ENCODE data around the gene HOXD10. TPM values are rescaled to one million over a fixed set of nuclear protein-coding genes. Genes with fewer than 3 reads are reported as not detected.
A peak's percentile ranks its signal among the peaks of the same experiment; 100 is the strongest.

Gene HOXD10
- total RNA-seq, 1 donor from 2014 or later = not detected

- peak overlapping the region; percentile 40 for H3K4me3 ChIP-seq
- no peaks in the 10 kb centered on the region for H3K79me2 ChIP-seq (ENCODE audit: low read depth)
- peak; percentile 94 for DNase-seq (ENCODE audit: low spot score)
- Mint-ChIP-seq H3K27me3 (ENCODE audit: insufficient read depth, low read depth) (peaks cover 82% of the 10 kb centered on the region), H3K36me3 (no peaks in the 10 kb centered on the region), H3K4me1 (peaks cover 17% of the 10 kb centered on the region), H3K9me3 (no peaks in the 10 kb centered on the region), H3K27ac (no peak overlapping the region), H3K4me3 (peak overlapping the region; percentile 62)
- peaks cover 7% of the 10 kb centered on the region for H3K4me1 ChIP-seq
- peaks cover 21% of the 10 kb centered on the region for H3F3A ChIP-seq (ENCODE audit: low read depth)
- H3K27ac ChIP-seq = no peak overlapping the region
- H3K36me3 ChIP-seq = no peaks in the 10 kb centered on the region
- H3K27me3 ChIP-seq = peaks cover 100% of the 10 kb centered on the region
- H3K9me3 ChIP-seq (ENCODE audit: low read depth) = no peaks in the 10 kb centered on the region
- H3K4me2 ChIP-seq = peak overlapping the region; percentile 70
- no peak overlapping the region for H2AFZ ChIP-seq (replicated peaks)
- TF ChIP-seq EZH2phosphoT487 (IDR thresholded peaks at IDR 0.05) (peak; percentile 5), EZH2 (IDR thresholded peaks at IDR 0.05) (no peak), CTCF (IDR thresholded peaks at IDR 0.05) (peak; percentile 96)
- peaks cover 76% of the 10 kb centered on the region for H4K20me1 ChIP-seq (ENCODE audit: low read depth)
- no peak overlapping the region for H3K9ac ChIP-seq
These were observed 36.6 kb upstream of the HOXD10 start for GRCh38 chr2:176079831-176080539.

DNA sequence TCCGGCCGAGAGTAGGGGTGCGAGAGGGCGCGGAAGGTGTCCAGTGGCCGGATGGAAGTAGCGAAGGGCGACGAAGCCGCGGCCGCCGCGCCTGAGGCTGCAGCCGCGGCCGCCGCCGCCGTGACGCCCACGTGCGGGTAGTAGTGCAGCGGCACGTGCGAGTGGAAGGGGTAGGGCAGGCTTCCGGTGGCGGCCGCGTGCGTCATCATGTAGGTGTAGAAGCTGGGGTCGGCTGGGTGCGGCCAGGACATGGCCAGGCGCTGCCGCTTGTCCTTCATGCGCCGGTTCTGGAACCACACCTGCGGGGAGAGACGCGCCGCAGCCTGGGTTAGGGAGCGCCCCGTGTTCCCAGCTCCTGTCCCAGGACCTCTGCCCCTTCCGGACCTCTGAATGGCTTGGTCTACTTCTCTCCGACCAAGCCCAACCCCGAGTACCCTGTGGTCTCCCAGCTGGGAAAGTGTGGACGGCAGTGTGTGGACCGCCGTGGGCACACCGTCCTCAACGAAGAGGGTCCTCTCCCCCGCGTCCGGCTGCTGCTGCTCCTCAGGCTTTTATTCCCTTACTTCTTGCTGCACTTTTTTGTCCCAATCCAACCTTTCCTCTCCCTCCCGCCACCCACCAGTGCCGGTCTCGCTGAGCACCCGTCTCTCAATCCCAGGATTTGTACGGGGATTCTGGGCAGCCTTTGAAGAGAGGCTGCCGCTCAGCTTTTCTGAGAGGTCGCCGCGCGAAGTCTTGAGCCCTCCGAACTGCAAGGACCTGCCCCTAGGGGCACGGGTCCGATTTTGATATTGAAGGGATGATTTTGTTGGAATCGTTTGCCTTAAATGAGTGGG is 35.8 kb upstream of the HOXD10 start:
- peaks cover 100% of the 10 kb centered on the region for H3K27me3 ChIP-seq
- no peaks in the 10 kb centered on the region for H3K36me3 ChIP-seq
- Mint-ChIP-seq H3K9me3 (no peaks in the 10 kb centered on the region), H3K27ac (no peak overlapping the region), H3K4me3 (peak overlapping the region; percentile 80), H3K27me3 (ENCODE audit: insufficient read depth, low read depth) (peaks cover 82% of the 10 kb centered on the region), H3K4me1 (peaks cover 17% of the 10 kb centered on the region), H3K36me3 (no peaks in the 10 kb centered on the region)
- H3K9ac ChIP-seq = no peak overlapping the region
- H3F3A ChIP-seq (ENCODE audit: low read depth) = peaks cover 20% of the 10 kb centered on the region
- no peak overlapping the region for H3K27ac ChIP-seq
- TF ChIP-seq CTCF (IDR thresholded peaks at IDR 0.05) (no peak), EZH2phosphoT487 (IDR thresholded peaks at IDR 0.05) (peak; percentile 89), EZH2 (IDR thresholded peaks at IDR 0.05) (peak; percentile 76)
- H4K20me1 ChIP-seq (ENCODE audit: low read depth) = peaks cover 81% of the 10 kb centered on the region
- peak overlapping the region; percentile 37 for H2AFZ ChIP-seq (replicated peaks)
- peak overlapping the region; percentile 30 for H3K4me3 ChIP-seq
- no peaks in the 10 kb centered on the region for H3K79me2 ChIP-seq (ENCODE audit: low read depth)
- no peaks in the 10 kb centered on the region for H3K9me3 ChIP-seq (ENCODE audit: low read depth)
- H3K4me1 ChIP-seq = peaks cover 7% of the 10 kb centered on the region
- H3K4me2 ChIP-seq = peak overlapping the region; percentile 70
- DNase-seq (ENCODE audit: low spot score) = no peak

DNA sequence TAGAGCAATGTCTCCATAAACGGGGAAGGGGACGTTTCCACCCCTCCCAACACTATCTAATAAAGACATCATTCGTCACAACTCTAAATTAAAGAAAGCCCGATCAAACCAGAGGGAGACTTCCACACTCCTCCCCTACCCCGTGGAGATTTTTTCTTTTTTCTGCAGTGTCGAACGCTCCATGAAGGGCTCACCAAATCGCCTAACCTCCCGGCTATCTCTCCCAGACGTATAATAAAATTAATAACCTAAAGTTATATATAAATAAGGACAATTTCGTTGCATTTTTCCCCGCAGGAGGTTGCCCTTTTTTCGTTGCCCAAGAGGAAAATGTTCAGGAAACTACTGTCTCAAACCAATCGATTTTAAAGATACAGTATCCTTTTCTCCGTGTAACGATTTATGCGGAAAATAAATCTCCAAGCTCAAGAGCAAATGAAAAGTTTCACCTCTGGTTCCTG is 35.2 kb upstream of the HOXD10 start:
- Mint-ChIP-seq H3K4me1 (peaks cover 17% of the 10 kb centered on the region), H3K36me3 (no peaks in the 10 kb centered on the region), H3K4me3 (peak overlapping the region; percentile 80), H3K9me3 (no peaks in the 10 kb centered on the region), H3K27ac (no peak overlapping the region), H3K27me3 (ENCODE audit: insufficient read depth, low read depth) (peaks cover 84% of the 10 kb centered on the region)
- Histone ChIP-seq H4K20me1 (ENCODE audit: low read depth) (peaks cover 84% of the 10 kb centered on the region), H3F3A (ENCODE audit: low read depth) (peaks cover 20% of the 10 kb centered on the region), H3K79me2 (ENCODE audit: low read depth) (no peaks in the 10 kb centered on the region), H2AFZ (replicated peaks) (no peak overlapping the region), H3K9me3 (ENCODE audit: low read depth) (no peaks in the 10 kb centered on the region), H3K27ac (no peak overlapping the region), H3K27me3 (peaks cover 100% of the 10 kb centered on the region), H3K4me3 (no peak overlapping the region), H3K4me2 (no peak overlapping the region), H3K36me3 (no peaks in the 10 kb centered on the region), H3K9ac (no peak overlapping the region), H3K4me1 (peaks cover 7% of the 10 kb centered on the region)
- no peak for DNase-seq (ENCODE audit: low spot score)
- TF ChIP-seq EZH2 (IDR thresholded peaks at IDR 0.05) (no peak), EZH2phosphoT487 (IDR thresholded peaks at IDR 0.05) (no peak), CTCF (IDR thresholded peaks at IDR 0.05) (no peak)
